Thyroid gland (tissue), 4 donors: Measurements from ENCODE around the gene APOF. TPM values are rescaled to one million over a fixed set of nuclear protein-coding genes. Genes with fewer than 3 reads are reported as not detected.
"Not testable (repeated sequence)": the region's sequence is repeated elsewhere in the genome, so short reads cannot be mapped to it uniquely, and the experiment has no call there.

Experiments used
- DNase-seq, 2 donors: peaks; one replicate each; pipeline ENCODE4 v3.0.0-alpha.2; 2019
- H3K27ac ChIP-seq, 3 donors: fragments of 200-600 bp; sonication (generic); 1 replicate in 2 of 3; 2 replicates in 1 of 3; pipeline ENCODE4 v1.5.1; 2016 to 2019; ENCODE audit warnings: mild to moderate bottlenecking in 1 of 3, moderate library complexity in 1 of 3
- H3K27me3 ChIP-seq: fragments of 200-600 bp; sonication (generic); one replicate; pipeline ENCODE4 v1.5.1; 2019
- H3K36me3 ChIP-seq, 2 donors: fragments of 200-600 bp; sonication (generic); one replicate each; pipeline ENCODE4 v1.5.1; 2016 to 2019
- H3K4me1 ChIP-seq, 2 donors: fragments of 200-600 bp; sonication (generic); one replicate each; pipeline ENCODE4 v1.5.1; 2017 to 2019
- H3K4me3 ChIP-seq, 3 donors: fragments of 200-600 bp; sonication (generic); replicated peaks in 1 of 3; 1 replicate in 2 of 3; 2 replicates in 1 of 3; pipeline ENCODE4 v1.5.1; 2016; ENCODE audit warnings: mild to moderate bottlenecking in 1 of 3
- H3K9me3 ChIP-seq: fragments of 200-600 bp; sonication (generic); one replicate; pipeline ENCODE4 v1.5.1; 2017
- CTCF ChIP-seq, 6 experiments: fragments of 200-600 bp in 3 of 6; fragments of 450-650 bp in 3 of 6; sonication (generic) in 3 of 6; IDR thresholded peaks; one replicate each; pipeline ENCODE4 v1.5.1; 2016 to 2019; ENCODE audit warnings: antibody characterized with exemption in 6 of 6, mild to moderate bottlenecking in 2 of 6, inconsistent platforms in 1 of 6, moderate library complexity in 1 of 6
- POLR2A ChIP-seq, 2 donors: fragments of 450-650 bp; IDR thresholded peaks; one replicate each; pipeline ENCODE4 v1.6.1; 2017; ENCODE audit warnings: antibody characterized with exemption in 2 of 2, mild to moderate bottlenecking in 2 of 2, moderate library complexity in 1 of 2
- WGBS, 2 donors: methylation state at CpG; one replicate each; pipeline ENCODE4 v1.1.5; 2017; 5-methylcytosine and 5-hydroxymethylcytosine counted together
- intact Hi-C: fragments of 100-400 bp; cut with DNase I; formaldehyde crosslinking; loops from one replicate; pipeline ENCODE4 v1.15.1; 2023
- total RNA-seq, 4 donors: library from RNA; depleted of rRNA; stranded (reverse); fragments of >200 nt; gene quantifications; one replicate each; pipeline ENCODE4 v1.2.3, GENCODE V29; 2016

APOF gene
- total RNA-seq, 4 donors from 2014 or later = not detected

- Histone ChIP-seq H3K9me3 (no peaks in the 10 kb centered on the region), H3K27me3 (no peaks in the 10 kb centered on the region), H3K4me1 (peaks cover 6 to 11% of the 10 kb centered on the region in 2 donors), H3K36me3 (peaks cover 3 to 5% of the 10 kb centered on the region in 2 donors), H3K4me3 (no peak overlapping the region), H3K27ac (no peak overlapping the region)
- 79 to 87% methylated on average over 8 of the region's 8 CpGs for WGBS, 2 donors
- no peak for DNase-seq
- intact Hi-C loops = loop anchor here (10.0 kb wide), 1 partner anchor 127 kb away; the partner anchor contains the start of gene SPRYD4
- TF ChIP-seq POLR2A (IDR thresholded peaks at IDR 0.05) = no peak
Observed at GRCh38 chr12:56337753-56338251, 24.9 kb downstream of the APOF start.

DNA sequence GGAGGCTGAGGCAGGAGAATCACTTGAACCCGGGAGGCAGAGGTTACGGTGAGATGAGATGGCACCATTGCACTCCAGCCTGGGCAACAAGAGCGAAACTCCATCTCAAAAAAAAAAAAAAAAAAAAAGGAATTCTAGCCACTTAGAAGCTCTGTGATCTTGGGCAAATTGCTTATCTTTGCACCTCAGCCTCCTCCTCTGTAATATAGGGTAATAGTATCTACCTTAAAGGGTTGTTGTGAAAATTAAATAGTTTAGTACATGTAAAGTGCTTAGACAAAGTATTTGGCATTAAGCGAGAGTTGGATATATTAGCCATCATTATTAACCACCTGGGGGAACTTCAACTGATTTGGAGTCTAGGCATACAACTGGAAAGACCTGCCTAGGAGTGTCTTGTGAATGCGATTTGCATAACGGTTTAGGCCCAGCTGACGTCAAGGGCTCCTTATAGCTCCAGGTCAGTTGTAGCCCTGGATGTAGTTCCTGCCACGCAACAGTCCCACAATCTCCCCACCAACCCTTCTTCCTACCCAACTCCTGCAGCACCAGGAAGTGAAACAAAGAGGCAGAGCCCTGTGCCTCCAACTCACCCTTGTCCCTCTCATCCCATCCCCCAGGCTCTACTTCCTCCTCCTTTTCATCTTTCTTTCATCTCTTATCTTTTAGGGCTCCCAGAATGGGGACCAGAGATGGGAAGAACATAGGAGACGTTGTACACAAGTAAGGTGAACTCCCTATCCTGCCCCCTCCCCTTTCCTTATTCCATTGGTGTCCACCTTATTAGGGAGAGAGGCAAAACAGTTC lies 26.1 kb downstream of the APOF start:
- Histone ChIP-seq H3K27ac (no peak overlapping the region), H3K9me3 (no peaks in the 10 kb centered on the region), H3K4me3 (no peak overlapping the region), H3K36me3 (no peaks in the 10 kb centered on the region), H3K27me3 (no peaks in the 10 kb centered on the region), H3K4me1 (peaks cover 8 to 19% of the 10 kb centered on the region in 2 donors)
- TF ChIP-seq CTCF (IDR thresholded peaks at IDR 0.05) (no peak), POLR2A (IDR thresholded peaks at IDR 0.05) (no peak)
- intact Hi-C loops = loop anchor here (10.0 kb wide), 1 partner anchor 128 kb away; the partner anchor contains the start of gene SPRYD4
- WGBS, 2 donors = 82 to 86% methylated on average over 9 of the region's 9 CpGs
- no peak for DNase-seq

- not testable (repeated sequence) for H3K9me3 ChIP-seq, H3K27me3 ChIP-seq, H3K4me3 ChIP-seq, H3K36me3 ChIP-seq, H3K27ac ChIP-seq, DNase-seq
- intact Hi-C loops = loop anchor here (10.0 kb wide), 1 partner anchor 129 kb away; the partner anchor contains the start of gene SPRYD4
- WGBS, 2 donors = 93 to 97% methylated on average over 8 of the region's 8 CpGs
- peaks cover 8 to 19% of the 10 kb centered on the region in 2 donors for H3K4me1 ChIP-seq
Observed at GRCh38 chr12:56335527-56335926, 27.1 kb downstream of the APOF start.

DNA sequence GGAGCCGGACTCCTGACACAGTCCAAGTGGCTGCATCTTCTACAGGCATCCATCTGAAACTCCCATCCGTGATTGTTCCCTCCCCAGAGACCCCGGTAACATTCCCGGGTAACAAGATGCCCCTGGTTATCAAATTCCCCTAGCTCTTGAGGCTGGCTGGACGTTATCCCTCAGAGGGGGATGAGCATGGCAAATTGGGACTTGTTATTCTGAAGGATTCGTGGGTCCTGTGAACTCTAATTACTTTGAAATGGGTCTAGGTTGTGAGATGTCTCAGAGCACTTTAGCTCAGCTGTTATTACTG lies 28.2 kb downstream of the APOF start:
- intact Hi-C loops = loop anchor here (10.0 kb wide), 1 partner anchor 130 kb away; the partner anchor contains the start of gene SPRYD4
- H3K36me3 ChIP-seq = no peaks in the 10 kb centered on the region
- TF ChIP-seq POLR2A (IDR thresholded peaks at IDR 0.05) (no peak), CTCF (IDR thresholded peaks at IDR 0.05) (no peak)
- H3K27me3 ChIP-seq = no peaks in the 10 kb centered on the region
- H3K27ac ChIP-seq = peak overlapping the region; percentile 93 to 97 (median 96)
- WGBS, 2 donors = 4 to 11% methylated on average over 6 of the region's 6 CpGs
- H3K9me3 ChIP-seq = no peaks in the 10 kb centered on the region
- peak overlapping the region in 2 of 3 donors; percentile 41 to 52 for H3K4me3 ChIP-seq
- H3K4me1 ChIP-seq = peaks cover 8 to 19% of the 10 kb centered on the region in 2 donors
- DNase-seq = no peak

DNA sequence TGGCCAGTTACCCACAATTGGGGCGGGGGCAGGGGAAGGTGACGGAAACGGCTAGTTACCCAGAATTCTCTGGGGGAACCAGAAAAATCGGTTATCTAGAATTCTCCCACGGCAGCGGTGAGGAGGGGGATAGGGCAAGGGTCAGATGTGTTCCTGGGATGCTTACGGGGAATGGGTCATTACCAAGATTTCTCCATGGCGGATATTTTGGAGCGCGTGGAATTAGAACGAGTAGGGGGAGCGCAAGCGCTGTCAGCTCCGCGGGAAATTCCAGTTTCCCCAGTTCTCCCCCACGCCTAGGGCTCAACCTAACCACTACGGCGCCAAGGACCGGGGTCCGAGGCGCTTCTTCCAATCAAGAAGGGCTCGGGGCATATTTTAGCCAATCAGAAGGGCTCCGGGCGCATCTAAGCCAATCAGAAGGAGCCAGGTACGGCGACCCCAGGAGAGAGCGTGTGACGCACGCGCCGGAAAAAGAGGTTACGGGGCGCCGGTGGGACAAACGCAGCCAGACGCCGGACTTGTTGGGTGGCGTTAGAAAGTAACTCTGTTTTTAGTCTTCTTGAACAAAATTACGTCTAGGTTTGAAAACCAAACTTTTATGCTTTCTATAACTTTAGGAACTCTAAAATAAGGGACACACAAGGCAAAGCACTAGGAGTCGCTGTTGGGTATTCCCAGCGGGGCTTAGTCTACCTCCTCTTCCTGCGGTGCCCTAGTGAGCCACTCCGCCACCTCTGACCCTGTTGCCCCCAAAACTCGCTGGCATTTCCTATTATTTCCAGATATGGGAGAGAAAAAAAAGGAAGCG lies 28.8 kb downstream of the APOF start, which contains the start of gene PAN2:
Gene PAN2 (minus strand): TSS at position 322 of the 811 bp plus-strand sequence. CDS start 906 bp downstream, outside the sequence.
- peak within 1 kb of the TSS; percentile 41 to 76 (median 52) for H3K4me3 ChIP-seq
- intact Hi-C loops = loop anchor here (10.0 kb wide), 1 partner anchor 131 kb away; the partner anchor contains the start of gene SPRYD4
- no peaks in the 10 kb centered on the region for H3K27me3 ChIP-seq
- no peaks in the 10 kb centered on the region for H3K36me3 ChIP-seq
- no peaks in the 10 kb centered on the region for H3K9me3 ChIP-seq
- H3K4me1 ChIP-seq = peaks cover 8 to 19% of the 10 kb centered on the region in 2 donors
- peak; percentile 97 to 98 for DNase-seq
- H3K27ac ChIP-seq = peak within 1 kb of the TSS; percentile 93 to 97 (median 96)
- whole genome bisulfite sequencing, 2 donors = 0 to 1% methylated on average over 31 to 45 of the region's 45 CpGs
- TF ChIP-seq POLR2A (IDR thresholded peaks at IDR 0.05) = peak in 1 of 2 donors; percentile 90
- TF ChIP-seq CTCF (IDR thresholded peaks at IDR 0.05) = peak; percentile 12 to 56 (median 40)
